ENCODE data around the gene CDH22.

The CDH22 gene

DNA sequence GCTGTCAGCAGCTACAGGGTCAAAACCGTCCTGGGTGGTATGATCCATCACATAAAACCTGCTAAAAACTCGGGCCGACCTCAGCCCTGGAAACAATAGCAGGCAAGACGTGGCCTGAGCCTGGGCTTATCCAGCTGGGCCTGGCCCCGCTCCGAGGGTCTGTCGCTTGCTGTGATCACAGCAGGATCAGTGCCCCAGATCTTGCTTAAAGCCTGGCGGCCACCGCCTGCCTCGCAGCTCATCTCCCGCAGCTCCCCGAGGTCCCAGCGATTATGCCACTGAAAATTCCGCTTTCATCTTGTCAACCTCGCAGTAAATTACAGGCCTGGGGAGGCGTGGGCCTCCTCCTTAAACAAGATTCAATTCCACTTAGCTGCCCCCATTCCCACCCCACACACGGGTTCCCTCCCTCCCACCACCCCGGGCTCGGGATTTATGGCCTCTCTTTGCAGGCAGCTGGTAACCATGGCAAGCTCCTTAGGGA lies 40.1 kb downstream of the CDH22 start:
- TF ChIP-seq CTCF (IDR thresholded peaks at IDR 0.05; ENCODE audit: borderline replicate concordance, insufficient read depth, low read depth, low read length), result no peak
- H3K4me3 ChIP-seq (ENCODE audit: low read depth, low read length), result no peak overlapping the region

GRCh38 chr20:46267108-46268105 lies 40.9 kb downstream of the CDH22 start:
- H3K4me3 ChIP-seq (ENCODE audit: low read depth, low read length), result no peak overlapping the region
- no peak for TF ChIP-seq CTCF (IDR thresholded peaks at IDR 0.05; ENCODE audit: borderline replicate concordance, insufficient read depth, low read depth, low read length)

GRCh38 chr20:46265539-46265938 lies 42.8 kb downstream of the CDH22 start:
- TF ChIP-seq CTCF (IDR thresholded peaks at IDR 0.05; ENCODE audit: borderline replicate concordance, insufficient read depth, low read depth, low read length), result no peak
- H3K4me3 ChIP-seq (ENCODE audit: low read depth, low read length), result no peak overlapping the region

DNA sequence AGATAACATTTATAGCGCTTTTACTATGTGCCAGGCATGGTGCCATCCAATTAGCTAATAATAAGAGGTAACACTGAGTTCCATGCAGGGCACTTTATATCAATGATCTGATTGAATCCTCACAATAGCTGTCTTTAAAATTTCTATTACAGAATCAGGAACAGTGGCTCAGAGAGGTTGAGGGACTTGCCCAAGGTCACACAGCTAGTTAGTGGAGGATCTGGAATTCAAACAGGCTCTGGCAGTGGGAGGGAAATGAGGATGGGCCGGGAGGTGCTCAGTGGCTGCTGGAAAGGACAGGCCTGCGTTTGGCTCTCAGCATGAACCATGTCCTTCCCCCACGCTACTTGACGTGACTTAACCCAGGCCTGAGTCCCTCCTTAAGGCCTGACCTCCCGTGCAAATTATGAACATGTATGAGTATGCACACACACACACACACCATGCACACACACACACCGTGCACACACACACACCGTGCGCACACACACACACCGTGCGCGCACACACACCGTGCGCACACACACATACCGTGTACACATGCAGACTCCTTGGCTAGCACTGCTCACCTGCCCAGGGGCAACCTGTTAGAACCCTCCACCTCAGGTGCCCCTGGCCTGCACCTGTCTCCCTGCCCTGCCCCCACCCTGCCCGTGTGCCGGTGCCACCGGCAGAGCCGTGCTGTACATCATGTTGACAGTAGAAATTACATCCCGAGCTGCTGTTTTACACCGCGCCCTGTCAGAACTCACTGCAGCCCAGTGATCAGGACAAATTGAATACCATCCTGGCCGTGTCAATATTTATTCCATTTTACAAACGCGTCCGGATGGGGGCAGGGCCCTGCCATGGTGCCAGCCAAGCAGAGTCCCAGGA lies 43.7 kb downstream of the CDH22 start:
- TF ChIP-seq CTCF (IDR thresholded peaks at IDR 0.05; ENCODE audit: borderline replicate concordance, insufficient read depth, low read depth, low read length), result no peak
- no peak overlapping the region for H3K4me3 ChIP-seq (ENCODE audit: low read depth, low read length)

GRCh38 chr20:46261456-46262253 lies 46.6 kb downstream of the CDH22 start:
- no peak overlapping the region for H3K4me3 ChIP-seq (ENCODE audit: low read depth, low read length)
- no peak for TF ChIP-seq CTCF (IDR thresholded peaks at IDR 0.05; ENCODE audit: borderline replicate concordance, insufficient read depth, low read depth, low read length)

DNA sequence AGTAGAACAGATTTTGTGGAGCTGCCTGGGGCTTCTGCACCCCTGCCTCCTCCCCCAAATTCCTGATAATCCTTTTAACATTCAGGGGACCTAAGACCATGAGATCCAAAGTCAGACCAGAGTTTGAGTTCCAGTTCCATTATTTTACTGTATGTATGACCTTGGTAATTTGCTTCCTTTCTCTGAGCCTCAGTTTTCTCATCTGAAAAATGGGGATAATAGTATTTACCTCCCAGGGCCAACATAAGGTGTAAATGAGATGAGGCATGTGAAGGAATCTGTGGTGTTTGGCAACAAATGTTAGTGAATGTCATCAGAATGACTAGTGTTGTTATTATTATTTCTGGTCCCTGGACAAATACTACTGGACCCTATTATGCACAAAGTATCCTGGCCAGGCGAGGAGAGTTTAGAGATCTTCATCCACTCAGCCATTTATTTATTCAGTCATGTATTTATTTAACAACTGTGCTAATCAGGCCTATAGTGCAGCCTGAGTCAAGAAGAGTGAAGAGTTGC lies 47.3 kb downstream of the CDH22 start:
- TF ChIP-seq CTCF (IDR thresholded peaks at IDR 0.05; ENCODE audit: borderline replicate concordance, insufficient read depth, low read depth, low read length), result no peak
- no peak overlapping the region for H3K4me3 ChIP-seq (ENCODE audit: low read depth, low read length)

All from GM12875 (cell line).